Right lobe of liver (tissue), 4 donors: Measurements from ENCODE around the gene SPA17.

ENCODE experiments used
- CTCF ChIP-seq, 4 donors: fragments of 200-600 bp in 3 of 4; fragments of 450-650 bp in 1 of 4; IDR thresholded peaks; one replicate each; pipeline versions ENCODE4 v1.5.1 to v1.8.0; 2016 to 2022; ENCODE audit warnings: antibody characterized with exemption in 4 of 4, mild to moderate bottlenecking in 2 of 4
- POLR2A ChIP-seq: fragments of 450-650 bp; IDR thresholded peaks from one replicate; pipeline ENCODE4 v1.6.1; 2017; ENCODE audit warnings: antibody characterized with exemption, mild to moderate bottlenecking
- donor health status: DM: no; HTN: no; CAD: no.
- donor health status: DM: no; HTN: no; CAD: no.
- donor health status: DM: no; HTN: yes; CAD: no.

- TF ChIP-seq CTCF (IDR thresholded peaks at IDR 0.05): no peak
- no peak for TF ChIP-seq POLR2A
These were observed 71.6 kb downstream of the SPA17 start for GRCh38 chr11:124745270-124745834.
